ENCODE data around the gene DPP6. TPM values are rescaled to one million over a fixed set of nuclear protein-coding genes. Genes with fewer than 3 reads are reported as not detected.

DPP6 gene
- total and polyA plus RNA-seq, 2 of the 8 experiments (the other 6 are each of a cell fraction or from before 2014, with no cell fraction given): 4.7 to 6.8 TPM

DNA sequence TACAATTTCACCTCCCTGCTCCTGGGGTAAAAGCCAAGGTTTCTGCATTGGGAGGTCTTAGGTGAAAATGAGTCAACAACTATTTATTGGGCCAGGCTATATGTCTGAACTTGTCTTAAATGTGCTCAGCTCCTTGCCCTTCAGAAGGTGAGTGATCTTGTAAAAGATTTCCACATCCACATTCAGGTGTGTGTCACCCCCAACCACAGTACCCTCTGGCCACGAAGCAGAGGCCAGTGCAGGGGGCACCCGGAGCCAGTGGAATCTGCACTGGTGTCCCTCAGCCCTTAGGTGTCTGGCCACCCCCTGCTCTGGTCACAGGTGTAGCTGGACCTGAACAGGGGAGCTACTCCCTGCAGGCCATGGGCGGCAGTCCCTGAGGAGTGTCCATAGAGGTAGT, 752.3 kb downstream of the DPP6 start:
- H2BK15ac ChIP-seq (ENCODE audit: low read length): no peak overlapping the region
- H3K23ac ChIP-seq (ENCODE audit: insufficient read length): no peak overlapping the region
- H3K9ac ChIP-seq (replicated peaks in 1 of 4; ENCODE audit: extremely low read depth in 1 of 4, low read depth in 3 of 4, low read length in 3 of 4): no peak overlapping the region
- no peak overlapping the region for H4K91ac ChIP-seq (replicated peaks; ENCODE audit: insufficient read length, low read length)
- H3K27me3 ChIP-seq (replicated peaks in 1 of 4; ENCODE audit: control insufficient read depth in 3 of 4, extremely low read depth in 1 of 4, insufficient read depth in 3 of 4, low read length in 3 of 4): no peaks in the 10 kb centered on the region
- no peak overlapping the region for H2BK5ac ChIP-seq (ENCODE audit: low read depth, low read length)
- H4K20me1 ChIP-seq (replicated peaks in 1 of 2; ENCODE audit: control insufficient read depth in 1 of 2, insufficient read depth in 2 of 2, low read length in 2 of 2): no peaks in the 10 kb centered on the region
- H3K4me3 ChIP-seq (ENCODE audit: extremely low read depth in 1 of 4, insufficient read depth in 2 of 4, low read depth in 3 of 4, low read length in 4 of 4): no peak overlapping the region
- no peak overlapping the region for H3K4ac ChIP-seq (replicated peaks; ENCODE audit: insufficient read length, low read depth, low read length)
- no peak overlapping the region for H2AFZ ChIP-seq (ENCODE audit: low read length)
- H2BK20ac ChIP-seq (ENCODE audit: low read length): no peak overlapping the region
- no peaks in the 10 kb centered on the region for H3K4me1 ChIP-seq (replicated peaks in 1 of 4; ENCODE audit: control insufficient read depth in 3 of 4, insufficient read depth in 4 of 4, low read length in 3 of 4)
- no peak overlapping the region for H2BK12ac ChIP-seq (ENCODE audit: low read depth, low read length)
- no peak for FAIRE-seq
- H3K4me2 ChIP-seq (ENCODE audit: insufficient read depth in 1 of 2, low read depth in 2 of 2, low read length in 2 of 2): no peak overlapping the region
- H3K14ac ChIP-seq (ENCODE audit: insufficient read length): no peak overlapping the region
- no peaks in the 10 kb centered on the region for H3K79me2 ChIP-seq (ENCODE audit: control insufficient read depth in 1 of 2, insufficient read depth in 2 of 2, low read length in 2 of 2)
- H2BK120ac ChIP-seq (replicated peaks; ENCODE audit: low read depth, low read length): no peak overlapping the region
- DNase-seq (ENCODE audit: low read depth in 1 of 2, low spot score in 2 of 2): no peak
- POLR2A ChIA-PET (ENCODE audit: partially characterized antibody): no interaction called here
- TF ChIP-seq SIN3A (conservative IDR thresholded peaks at IDR 0.05 in 1 of 2, IDR thresholded peaks at IDR 0.05 in 1 of 2; ENCODE audit: low read depth in 1 of 2, low read length in 2 of 2): no peak
- TF ChIP-seq SP4 (IDR thresholded peaks at IDR 0.05; ENCODE audit: low read length): no peak
- no peak for TF ChIP-seq HDAC2 (IDR thresholded peaks at IDR 0.05; ENCODE audit: borderline replicate concordance in 1 of 2, low read depth in 2 of 2, low read length in 2 of 2)
- no peak for TF ChIP-seq TEAD4 (IDR thresholded peaks at IDR 0.05; ENCODE audit: low read depth, low read length)
- no peak for TF ChIP-seq SIRT6 (IDR thresholded peaks at IDR 0.05; ENCODE audit: low read length)
- no peak for TF ChIP-seq USF2 (IDR thresholded peaks at IDR 0.05; ENCODE audit: low read length)
- no peak for TF ChIP-seq TAF7 (optimal IDR thresholded peaks at IDR 0.05; ENCODE audit: borderline replicate concordance, low read depth, low read length)
- TF ChIP-seq ZNF274 (IDR thresholded peaks at IDR 0.05; ENCODE audit: borderline replicate concordance, extremely low read depth, low read length): no peak
- TF ChIP-seq RFX5 (IDR thresholded peaks at IDR 0.05; ENCODE audit: borderline replicate concordance, low read depth, low read length): no peak
- no peak for TF ChIP-seq SUZ12 (IDR thresholded peaks at IDR 0.05; ENCODE audit: low read length)
- TF ChIP-seq JUND (IDR thresholded peaks at IDR 0.05; ENCODE audit: low read length): no peak
- TF ChIP-seq POLR2AphosphoS5 (IDR thresholded peaks at IDR 0.05; ENCODE audit: low read depth, low read length): no peak
- H3K36me3 ChIP-seq (ENCODE audit: control insufficient read depth in 2 of 4, insufficient read depth in 4 of 4, low read length in 3 of 4): no peaks in the 10 kb centered on the region
- no peak overlapping the region for H4K8ac ChIP-seq (ENCODE audit: extremely low read depth, insufficient read depth, low read length)
- no peak overlapping the region for H2AK5ac ChIP-seq (ENCODE audit: low read depth, low read length)
- no peak overlapping the region for H4K5ac ChIP-seq (ENCODE audit: insufficient read length, low read depth, low read length)
- no peaks in the 10 kb centered on the region for H3K23me2 ChIP-seq (ENCODE audit: low read depth, low read length)
- H3K79me1 ChIP-seq (ENCODE audit: low read depth, low read length): no peaks in the 10 kb centered on the region
- no peak overlapping the region for H3K56ac ChIP-seq (replicated peaks; ENCODE audit: insufficient read length, low read depth, low read length)
- WGBS, 2 experiments (ENCODE audit: extremely low coverage in 1 of 2, insufficient coverage in 1 of 2, insufficient read length in 1 of 2, insufficient replicate concordance in 2 of 2, low coverage in 1 of 2, low lambda C conversion rate in 2 of 2, missing lambda C conversion rate in 1 of 2): 97% methylated on average over 3 of the region's 3 CpGs; no CpG with 5 or more reads in 1 of the 2 experiments
- H3K9me3 ChIP-seq (ENCODE audit: insufficient read depth in 2 of 2, low read depth in 1 of 2, low read length in 1 of 2): no peaks in the 10 kb centered on the region
- H3K18ac ChIP-seq (ENCODE audit: extremely low read depth, low read length): no peak overlapping the region
- CTCF ChIA-PET (ENCODE audit: partially characterized antibody): interaction anchor here (0.6 to 1.6 kb wide), 4 partner anchors 10 to 149 kb away, joined by 3 to 6 read pairs (median 4); no protein-coding TSS in a partner anchor
- no peak overlapping the region for H3K27ac ChIP-seq (ENCODE audit: low read depth, low read length)
